Measurements from ENCODE around the gene SPSB1.

The SPSB1 gene

GRCh38 chr1:9346566-9346965 lies 53.9 kb downstream of the SPSB1 start:
- no peak for DNase-seq

- no peak for DNase-seq
These were observed 54.6 kb downstream of the SPSB1 start for GRCh38 chr1:9347095-9347850.

GRCh38 chr1:9349331-9349851 lies 56.7 kb downstream of the SPSB1 start:
- DNase-seq, result no peak

GRCh38 chr1:9350013-9350908 lies 57.6 kb downstream of the SPSB1 start:
- DNase-seq, result no peak

GRCh38 chr1:9350960-9351359 lies 58.3 kb downstream of the SPSB1 start:
- no peak for DNase-seq

GRCh38 chr1:9351654-9352271 lies 59.1 kb downstream of the SPSB1 start:
- no peak for DNase-seq

- no peak for DNase-seq
These were observed 59.9 kb downstream of the SPSB1 start for GRCh38 chr1:9352377-9353134.

- no peak for DNase-seq
These were observed 62.8 kb downstream of the SPSB1 start for GRCh38 chr1:9355503-9355902.

- no peak for DNase-seq
These were observed 63.3 kb downstream of the SPSB1 start for GRCh38 chr1:9356021-9356420.

- no peak for DNase-seq
These were observed 64.3 kb downstream of the SPSB1 start for GRCh38 chr1:9356829-9357466.

- DNase-seq, result no peak
These were observed 65.3 kb downstream of the SPSB1 start for GRCh38 chr1:9357958-9358357.

GRCh38 chr1:9360371-9361064 lies 67.8 kb downstream of the SPSB1 start:
- no peak for DNase-seq

GRCh38 chr1:9361630-9362260 lies 69.1 kb downstream of the SPSB1 start:
- DNase-seq, result no peak

- DNase-seq, result no peak
These were observed 69.8 kb downstream of the SPSB1 start for GRCh38 chr1:9362488-9362887.

- no peak for DNase-seq
These were observed 70.4 kb downstream of the SPSB1 start for GRCh38 chr1:9363061-9363471.

GRCh38 chr1:9366298-9366697 lies 73.6 kb downstream of the SPSB1 start:
- no peak for DNase-seq

GRCh38 chr1:9366943-9367780 lies 74.5 kb downstream of the SPSB1 start:
- DNase-seq, result no peak

GRCh38 chr1:9367806-9368205 lies 75.1 kb downstream of the SPSB1 start:
- no peak for DNase-seq

- DNase-seq, result no peak
These were observed 75.7 kb downstream of the SPSB1 start for GRCh38 chr1:9368356-9368755.

Data from activated gamma-delta T cell treated with Interleukin-2 at 50 U/mL for 16 hours (primary cell).